ENCODE results near the gene CXCR2. TPM values are rescaled to one million over a fixed set of nuclear protein-coding genes. Genes with fewer than 3 reads are reported as not detected.
A peak's percentile ranks its signal among the peaks of the same experiment; 100 is the strongest.

CXCR2 gene
- total RNA-seq, 2 experiments from 2014 or later: 0.28 to 0.57 TPM

DNA sequence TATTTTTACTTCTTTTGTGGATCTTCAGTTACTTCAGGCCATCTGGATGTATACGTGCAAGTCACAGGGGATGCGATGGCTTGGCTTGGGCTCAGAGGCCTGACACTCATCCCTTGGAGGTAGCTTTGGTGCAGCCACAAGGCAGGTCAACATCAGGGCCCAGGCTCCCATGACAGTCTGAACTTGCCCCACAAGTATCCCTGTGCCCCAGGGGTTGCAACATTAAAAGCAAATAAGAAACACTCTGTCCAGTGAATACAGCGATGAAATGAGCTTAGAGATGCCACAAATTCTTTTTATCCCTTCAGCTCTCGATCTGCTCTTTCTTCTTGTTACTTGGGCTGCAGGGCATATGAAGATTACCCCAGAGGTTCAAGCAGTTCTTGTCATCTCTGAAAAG lies 54.0 kb downstream of the CXCR2 start:
- ATAC-seq (ENCODE audit: low read depth): no peak
- no peak for DNase-seq
- Mint-ChIP-seq H3K27me3 (peaks cover 20% of the 10 kb centered on the region), H3K4me1 (no peaks in the 10 kb centered on the region), H3K4me3 (no peak overlapping the region), H3K27ac (no peak overlapping the region), H3K36me3 (no peaks in the 10 kb centered on the region), H3K9me3 (no peaks in the 10 kb centered on the region)
- POLR2A ChIA-PET: no interaction called here

DNA sequence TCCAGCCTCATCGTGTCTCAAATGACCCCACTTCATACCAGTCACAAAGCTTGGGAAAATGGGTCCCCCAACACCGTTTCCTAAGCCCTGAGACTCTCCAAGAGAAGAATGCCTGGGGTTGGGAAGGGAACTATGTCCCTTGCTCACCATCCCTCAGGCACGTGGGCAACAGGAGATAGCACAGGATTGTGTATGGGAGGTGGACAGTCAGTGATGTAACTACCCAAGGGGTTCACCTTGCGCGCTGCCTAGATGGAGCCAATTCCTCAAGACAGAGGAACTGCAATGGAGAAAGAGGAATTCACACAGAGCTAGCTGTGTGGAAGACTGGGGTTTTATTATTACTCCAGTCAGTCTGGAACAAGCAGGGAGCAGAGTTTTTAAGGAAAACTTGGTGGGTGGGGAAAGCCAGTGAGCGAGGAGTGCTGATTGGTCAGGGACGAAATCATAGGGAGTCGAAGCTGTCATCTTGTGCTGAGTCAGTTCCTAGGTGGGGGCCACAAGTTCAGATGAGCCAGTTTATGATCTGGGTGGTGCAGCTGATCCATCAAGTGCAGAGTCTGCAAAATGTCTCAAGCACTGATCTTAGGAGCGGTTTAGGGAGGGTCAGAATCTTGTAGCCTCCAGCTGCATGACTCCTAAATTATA lies 54.8 kb downstream of the CXCR2 start:
- DNase-seq (no peak), ATAC-seq (ENCODE audit: low read depth) (no peak)
- Mint-ChIP-seq H3K9me3 (no peaks in the 10 kb centered on the region), H3K27me3 (peaks cover 20% of the 10 kb centered on the region), H3K36me3 (no peaks in the 10 kb centered on the region), H3K4me1 (no peaks in the 10 kb centered on the region), H3K4me3 (no peak overlapping the region), H3K27ac (no peak overlapping the region)
- POLR2A ChIA-PET: no interaction called here

DNA sequence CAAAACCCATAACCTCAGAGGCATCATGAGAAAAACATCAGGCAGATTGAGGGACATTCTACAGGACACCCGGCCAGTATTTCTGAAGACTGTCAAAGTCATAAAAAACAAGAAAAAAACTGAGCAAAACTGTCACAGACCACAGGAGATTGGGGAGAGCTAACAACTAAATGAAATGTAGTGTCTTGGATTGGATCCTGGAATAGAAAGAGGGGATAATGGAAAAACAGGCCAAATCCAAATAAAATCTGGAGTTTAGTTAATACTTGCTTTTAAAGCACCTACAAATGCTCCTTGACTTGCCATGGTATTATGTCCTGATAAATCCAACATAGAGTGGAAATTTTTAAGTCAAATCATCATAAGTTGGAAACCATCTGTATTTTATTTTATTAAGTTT lies 58.5 kb downstream of the CXCR2 start:
- H3K27ac Mint-ChIP-seq: no peak overlapping the region
- peaks cover 12% of the 10 kb centered on the region for H3K4me1 Mint-ChIP-seq
- POLR2A ChIA-PET: no interaction called here
- H3K4me3 Mint-ChIP-seq: no peak overlapping the region
- ATAC-seq (ENCODE audit: low read depth) (no peak), DNase-seq (no peak)
- peaks cover 18% of the 10 kb centered on the region for H3K27me3 Mint-ChIP-seq
- no peaks in the 10 kb centered on the region for H3K9me3 Mint-ChIP-seq
- no peaks in the 10 kb centered on the region for H3K36me3 Mint-ChIP-seq

DNA sequence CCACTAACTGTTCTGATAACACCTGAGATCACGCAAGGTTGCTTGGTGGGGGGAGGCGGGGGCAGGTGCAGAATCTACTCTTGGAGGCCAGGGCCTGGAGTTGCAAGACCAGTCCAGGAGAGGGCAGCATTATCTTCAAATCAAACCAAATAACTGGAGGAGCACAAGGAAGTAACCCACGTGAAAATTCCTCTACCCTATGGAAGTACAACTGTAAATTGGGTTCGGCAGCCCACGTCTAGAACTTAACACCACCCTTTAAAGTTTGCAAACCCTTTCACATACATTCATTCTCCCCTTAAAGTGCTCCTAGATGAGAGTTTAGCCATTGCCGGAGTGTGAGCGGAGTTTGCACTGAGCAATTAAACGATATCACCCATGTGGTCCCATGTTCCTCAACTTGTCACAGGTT lies 60.5 kb downstream of the CXCR2 start:
- Mint-ChIP-seq H3K36me3 (no peaks in the 10 kb centered on the region), H3K27ac (peak overlapping the region; percentile 50), H3K9me3 (no peaks in the 10 kb centered on the region), H3K4me3 (no peak overlapping the region), H3K27me3 (peaks cover 11% of the 10 kb centered on the region), H3K4me1 (peaks cover 12% of the 10 kb centered on the region)
- POLR2A ChIA-PET: interaction anchor here (1.0 kb wide), 1 partner anchor 84 kb away, joined by 3 read pairs; the partner anchor contains the start of genes AAMP and PNKD
- peak; percentile 87 for ATAC-seq (ENCODE audit: low read depth)
- DNase-seq: peak; percentile 62

Other genes starting within 250 kb of the CXCR2 start
- gene TNS1, start 123.0 kb upstream of the CXCR2 start, total RNA-seq: 10 to 100 TPM; 15.1 to 21.2 TPM
- gene RUFY4, start 56.8 kb upstream of the CXCR2 start, total RNA-seq: 1 to 10 TPM; 3.0 to 4.9 TPM
- gene CXCR1, start 40.9 kb downstream of the CXCR2 start, total RNA-seq: under 1 TPM; 0.14 to 0.19 TPM
- gene ARPC2, start 91.2 kb downstream of the CXCR2 start, total RNA-seq: 100 to 1,000 TPM; 707 to 735 TPM
- gene GPBAR1, start 135.0 kb downstream of the CXCR2 start, total RNA-seq: under 1 TPM; 0.71 to 0.72 TPM
- gene AAMP, start 144.1 kb downstream of the CXCR2 start, total RNA-seq: 10 to 100 TPM; 45.2 to 51.7 TPM
- gene PNKD, start 144.5 kb downstream of the CXCR2 start, total RNA-seq: 10 to 100 TPM; 33.9 to 36.3 TPM
- 10 to 100 TPM; 61.0 to 71.5 TPM for gene TMBIM1, start 166.5 kb downstream of the CXCR2 start, total RNA-seq
- gene CATIP, start 230.8 kb downstream of the CXCR2 start, total RNA-seq: not detected